ENCODE results near the gene HSPA4. TPM values are rescaled to one million over a fixed set of nuclear protein-coding genes. Genes with fewer than 3 reads are reported as not detected.
"Not testable (repeated sequence)": the region's sequence is repeated elsewhere in the genome, so short reads cannot be mapped to it uniquely, and the experiment has no call there.

HSPA4 gene
- total RNA-seq (2014; rRNA removed) (70.6 and 82.9 TPM in 2 replicates), Bru-seq, nascent RNA (percentile 87 among the genes with signal in this experiment), BruChase-seq, experiment 1, labeled RNA remaining after a 6-hour chase (percentile 94 among the genes with signal in this experiment), BruChase-seq, experiment 2, labeled RNA remaining after a 2-hour chase (percentile 89 among the genes with signal in this experiment)
- long read RNA-seq, full-length matches to known transcripts: 179 of 240 reads
- long read RNA-seq, partial matches to known transcripts: 15 of 240 reads
- long read RNA-seq, other reads (novel, unspliced or antisense): 46 of 240 reads

- H3K4me2 ChIP-seq (ENCODE audit: low read length): peak within 1 kb of the TSS; percentile 91
- H3F3A ChIP-seq (ENCODE audit: low read length, unreplicated experiment): no peaks in the 10 kb centered on the region
- no peaks in the 10 kb centered on the region for H3K36me3 ChIP-seq (ENCODE audit: low read depth, low read length)
- TF ChIP-seq EZH2phosphoT487 (IDR thresholded peaks at IDR 0.05; ENCODE audit: borderline replicate concordance, low read length) (no peak), EZH2 (IDR thresholded peaks at IDR 0.05; ENCODE audit: low read length, unreplicated experiment) (no peak), CTCF (conservative IDR thresholded peaks at IDR 0.05; ENCODE audit: low read depth, low read length) (no peak)
- ATAC-seq: peak; percentile 82
- CTCF ChIA-PET: no interaction called here
- BruUV-seq (replicated peaks): no TSS peak
- H3K4me1 ChIP-seq (ENCODE audit: insufficient read depth, low read length): peaks cover 28% of the 10 kb centered on the region
- POLR2A ChIA-PET (ENCODE audit: unreplicated experiment): interaction anchor here (0.5 to 1.0 kb wide), 3 partner anchors 72 to 1436 kb away, joined by 4 to 5 read pairs (median 5); partner anchors contain the start of gene AFF4
- H3K27me3 ChIP-seq (ENCODE audit: low read length): no peaks in the 10 kb centered on the region
- H4K20me1 ChIP-seq (ENCODE audit: low read length): peaks cover 22% of the 10 kb centered on the region
- no peaks in the 10 kb centered on the region for H3K9me2 ChIP-seq (replicated peaks; ENCODE audit: low read length)
- peaks cover 59% of the 10 kb centered on the region for H3K79me2 ChIP-seq (ENCODE audit: low read length)
- intact Hi-C loops (cut with micrococcal nuclease): loop anchor here (2.0 kb wide), 1 partner anchor 89 kb away; the partner anchor contains the start of gene AFF4
- no peaks in the 10 kb centered on the region for H3K9me3 ChIP-seq (ENCODE audit: low read length)
- peak; percentile 96 for DNase-seq
- H2AFZ ChIP-seq (ENCODE audit: low read length): peak within 1 kb of the TSS; percentile 91
- peak within 1 kb of the TSS; percentile 97 for H3K4me3 ChIP-seq (ENCODE audit: low read length)
- H3K9ac ChIP-seq (ENCODE audit: low read length): peak within 1 kb of the TSS; percentile 99
- peak within 1 kb of the TSS; percentile 82 for H3K27ac ChIP-seq (ENCODE audit: low read length)
These were observed at the start of gene HSPA4 for GRCh38 chr5:133051542-133052316. HSPA4 (plus strand) TSS chr5:133052013; CDS start chr5:133052251, 238 bp downstream.

- H3K9me3 ChIP-seq (ENCODE audit: low read length): no peaks in the 10 kb centered on the region
- H3K79me2 ChIP-seq (ENCODE audit: low read length): no peaks in the 10 kb centered on the region
- DNase-seq: no peak
- no peaks in the 10 kb centered on the region for H3K4me1 ChIP-seq (ENCODE audit: insufficient read depth, low read length)
- intact Hi-C loops (cut with micrococcal nuclease): no loop called here
- TF ChIP-seq EZH2 (IDR thresholded peaks at IDR 0.05; ENCODE audit: low read length, unreplicated experiment) (no peak), CTCF (conservative IDR thresholded peaks at IDR 0.05; ENCODE audit: low read depth, low read length) (no peak), EZH2phosphoT487 (IDR thresholded peaks at IDR 0.05; ENCODE audit: borderline replicate concordance, low read length) (no peak)
- CTCF ChIA-PET: interaction anchor here (0.7 kb wide), 1 partner anchor 43 kb away, joined by 3 read pairs; no protein-coding TSS in a partner anchor
- no peaks in the 10 kb centered on the region for H3K9me2 ChIP-seq (replicated peaks; ENCODE audit: low read length)
- no peak for ATAC-seq
- H3F3A ChIP-seq (ENCODE audit: low read length, unreplicated experiment): no peaks in the 10 kb centered on the region
- no peak overlapping the region for H3K27ac ChIP-seq (ENCODE audit: low read length)
- H3K36me3 ChIP-seq (ENCODE audit: low read depth, low read length): peaks cover 2% of the 10 kb centered on the region; the same call in 1 of the 2 replicates
- no TSS peak for BruUV-seq (replicated peaks)
- no peak overlapping the region for H3K4me3 ChIP-seq (ENCODE audit: low read length)
- H4K20me1 ChIP-seq (ENCODE audit: low read length): no peaks in the 10 kb centered on the region
- POLR2A ChIA-PET (ENCODE audit: unreplicated experiment): no interaction called here
- no peak overlapping the region for H2AFZ ChIP-seq (ENCODE audit: low read length)
- no peaks in the 10 kb centered on the region for H3K27me3 ChIP-seq (ENCODE audit: low read length)
- no peak overlapping the region for H3K4me2 ChIP-seq (ENCODE audit: low read length)
- no peak overlapping the region for H3K9ac ChIP-seq (ENCODE audit: low read length)
These were observed 45.2 kb upstream of the HSPA4 start for GRCh38 chr5:133006653-133007052.

GRCh38 chr5:133008455-133008854 lies 43.4 kb upstream of the HSPA4 start:
- DNase-seq; POLR2A ChIA-PET (ENCODE audit: unreplicated experiment); H3K79me2 ChIP-seq (ENCODE audit: low read length); ATAC-seq; BruUV-seq (replicated peaks); H3K27ac ChIP-seq (ENCODE audit: low read length); H3F3A ChIP-seq (ENCODE audit: low read length, unreplicated experiment); intact Hi-C loops (cut with micrococcal nuclease); H4K20me1 ChIP-seq (ENCODE audit: low read length); H3K9ac ChIP-seq (ENCODE audit: low read length); H3K4me3 ChIP-seq (ENCODE audit: low read length); H3K4me2 ChIP-seq (ENCODE audit: low read length); H3K9me2 ChIP-seq (replicated peaks; ENCODE audit: low read length); H3K36me3 ChIP-seq (ENCODE audit: low read depth, low read length); H3K9me3 ChIP-seq (ENCODE audit: low read length); H3K4me1 ChIP-seq (ENCODE audit: insufficient read depth, low read length); H2AFZ ChIP-seq (ENCODE audit: low read length); CTCF ChIA-PET; H3K27me3 ChIP-seq (ENCODE audit: low read length): not testable (repeated sequence)
